ENCODE measurements around the gene FBLIM1.
"Not testable (repeated sequence)": the region's sequence is repeated elsewhere in the genome, so short reads cannot be mapped to it uniquely, and the experiment has no call there.

FBLIM1 gene

DNA sequence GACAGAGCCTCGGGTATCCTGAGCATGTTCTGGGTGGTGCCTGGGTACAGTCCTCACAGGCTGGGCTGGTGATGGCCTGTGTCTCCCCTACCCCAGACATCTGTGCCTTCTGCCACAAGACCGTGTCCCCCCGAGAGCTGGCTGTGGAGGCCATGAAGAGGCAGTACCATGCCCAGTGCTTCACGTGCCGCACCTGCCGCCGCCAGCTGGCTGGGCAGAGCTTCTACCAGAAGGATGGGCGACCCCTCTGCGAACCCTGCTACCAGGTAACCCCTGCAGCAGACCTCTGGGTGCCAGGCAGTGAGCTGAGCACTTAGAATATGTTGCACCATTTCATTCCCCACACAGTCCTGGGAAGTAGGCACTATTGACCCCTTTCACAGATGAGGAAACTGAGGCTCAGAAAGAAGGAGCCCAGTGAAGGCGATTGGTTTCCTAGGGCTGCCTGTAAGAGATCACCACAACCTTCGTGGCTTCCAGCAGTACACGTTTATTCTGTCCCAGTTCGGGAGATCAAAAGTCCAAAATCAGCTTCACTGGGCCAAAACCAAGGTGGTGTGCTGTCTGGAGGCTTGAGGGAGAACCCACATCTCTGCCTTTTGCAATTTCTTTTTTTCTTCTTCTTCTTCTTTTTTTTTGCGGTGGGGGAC, 11.8 kb downstream of the FBLIM1 start:
- DNase-seq: no peak

DNA sequence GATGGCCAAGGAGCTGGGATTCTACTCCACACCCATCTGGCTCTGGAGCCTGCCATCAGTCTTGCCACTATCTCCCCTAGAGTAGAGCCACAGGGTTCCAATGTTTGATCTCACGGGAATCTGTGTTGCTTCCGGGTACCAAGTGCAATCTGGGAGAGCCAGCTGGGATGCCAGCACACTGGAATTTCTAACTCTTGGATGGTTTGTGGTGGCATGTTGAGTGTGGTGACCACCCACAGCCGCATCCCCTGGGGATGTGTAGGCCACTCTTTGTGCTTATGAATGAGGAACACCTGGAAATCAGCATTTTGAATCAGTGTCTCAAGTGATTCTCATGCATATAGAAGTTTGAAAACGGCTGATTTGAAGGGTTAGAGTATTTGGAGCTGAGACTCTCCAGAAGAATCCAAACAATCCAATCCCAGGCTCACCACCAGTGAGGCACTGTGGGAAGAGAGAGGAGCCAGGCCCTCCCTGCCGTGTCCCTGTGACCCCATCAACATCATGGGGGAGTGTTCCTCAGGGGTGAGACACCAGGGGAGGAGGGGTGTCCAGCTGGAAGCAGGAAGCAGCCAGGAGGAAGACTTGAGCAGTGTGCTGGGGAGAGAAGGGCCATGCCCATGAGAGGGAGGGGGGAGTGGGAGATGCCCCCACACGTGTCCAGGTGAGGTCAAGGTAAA, 13.4 kb downstream of the FBLIM1 start:
- DNase-seq: no peak

DNA sequence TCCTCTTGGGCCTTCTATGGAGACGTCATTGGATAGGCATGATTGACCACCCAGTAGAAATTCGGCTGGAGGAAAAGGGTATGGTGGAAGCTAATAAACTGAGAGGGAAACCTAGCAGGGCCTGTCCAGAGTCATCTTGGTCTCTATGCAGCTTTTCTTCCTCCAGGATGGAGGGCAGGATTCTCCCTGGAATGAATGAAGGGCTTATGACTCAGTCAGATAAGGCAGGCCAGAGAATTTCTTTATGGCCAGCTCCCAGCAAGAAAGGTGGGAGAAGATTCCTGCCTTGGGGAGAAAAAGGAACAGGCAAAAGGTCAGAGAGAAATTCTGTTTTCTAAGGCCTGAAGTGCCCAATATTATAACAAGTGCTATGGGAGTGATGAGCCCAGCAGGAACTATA, 17.1 kb downstream of the FBLIM1 start:
- DNase-seq: no peak

DNA sequence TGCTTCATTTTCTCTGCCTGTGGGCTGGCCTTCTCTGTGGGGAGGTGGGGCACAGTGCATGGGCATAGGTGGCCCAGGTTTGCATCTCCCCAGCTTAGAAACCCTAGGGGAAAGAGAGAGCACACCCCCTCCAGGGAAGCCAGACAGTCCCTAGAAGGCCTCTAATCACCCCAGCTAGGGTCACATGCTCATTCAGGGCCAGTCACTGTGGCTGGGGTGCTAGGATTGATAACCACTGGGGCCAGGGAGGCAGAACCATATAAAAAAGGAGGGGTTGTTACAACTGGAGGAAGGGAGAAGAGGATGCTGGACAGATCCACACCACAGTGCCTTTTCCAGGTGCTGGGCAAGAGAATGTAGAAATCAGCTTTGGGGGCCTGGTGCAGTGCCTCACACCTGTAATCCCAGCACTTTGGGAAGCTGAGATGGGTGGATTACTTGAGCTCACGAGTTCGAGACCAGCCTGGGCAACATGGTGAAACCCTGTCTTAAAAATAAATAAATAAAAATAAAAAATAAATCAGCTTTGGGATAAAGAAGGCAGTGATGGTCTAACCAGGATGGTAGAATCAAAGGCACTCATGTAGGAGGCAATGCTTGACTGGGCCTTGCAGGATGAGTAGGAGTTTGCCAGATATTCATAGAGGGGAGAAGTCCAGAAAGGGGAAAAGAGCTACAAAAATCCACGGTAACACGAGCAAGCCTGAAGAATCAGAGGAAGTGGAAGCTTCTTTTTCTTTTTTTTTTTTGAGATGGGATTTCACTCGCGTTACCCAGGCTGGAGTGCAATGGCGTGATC, 19.5 kb downstream of the FBLIM1 start:
- DNase-seq: no peak

DNA sequence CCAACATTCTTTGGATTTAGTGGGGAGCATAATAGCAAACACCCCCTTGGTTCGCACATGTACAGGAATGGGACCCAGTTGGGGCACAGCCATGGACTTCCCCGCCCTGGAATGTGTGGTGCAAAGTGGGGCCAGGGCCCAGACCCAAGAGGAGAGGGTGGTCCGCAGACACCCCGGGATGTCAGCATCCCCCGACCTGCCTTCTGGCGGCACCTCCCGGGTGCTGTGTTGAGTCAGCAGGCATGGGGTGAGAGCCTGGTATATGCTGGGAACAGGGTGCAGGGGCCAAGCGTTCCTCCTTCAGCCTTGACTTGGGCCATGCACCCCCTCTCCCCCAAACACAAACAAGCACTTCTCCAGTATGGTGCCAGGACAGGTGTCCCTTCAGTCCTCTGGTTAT, 27.1 kb downstream of the FBLIM1 start:
- no peak for DNase-seq

DNA sequence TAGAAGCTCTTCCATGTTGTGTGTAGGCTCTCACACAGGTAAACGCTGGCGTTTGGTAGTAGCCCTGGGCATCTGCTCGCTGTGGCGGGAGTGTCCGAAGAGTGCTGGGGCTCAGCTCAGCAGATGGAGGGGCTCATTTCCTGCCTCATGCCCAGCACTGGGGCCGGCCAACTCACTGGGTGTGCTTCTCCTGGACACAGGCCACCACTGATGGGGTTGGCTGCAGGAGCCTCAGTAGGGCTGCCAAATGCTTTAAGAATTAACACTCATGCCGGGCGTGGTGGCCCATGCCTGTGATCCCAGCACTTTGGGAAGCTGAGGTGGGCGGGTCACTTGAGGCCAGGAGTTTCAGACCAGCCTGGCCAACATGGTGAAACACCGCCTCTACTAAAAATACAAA, 28.0 kb downstream of the FBLIM1 start:
- no peak for DNase-seq

DNA sequence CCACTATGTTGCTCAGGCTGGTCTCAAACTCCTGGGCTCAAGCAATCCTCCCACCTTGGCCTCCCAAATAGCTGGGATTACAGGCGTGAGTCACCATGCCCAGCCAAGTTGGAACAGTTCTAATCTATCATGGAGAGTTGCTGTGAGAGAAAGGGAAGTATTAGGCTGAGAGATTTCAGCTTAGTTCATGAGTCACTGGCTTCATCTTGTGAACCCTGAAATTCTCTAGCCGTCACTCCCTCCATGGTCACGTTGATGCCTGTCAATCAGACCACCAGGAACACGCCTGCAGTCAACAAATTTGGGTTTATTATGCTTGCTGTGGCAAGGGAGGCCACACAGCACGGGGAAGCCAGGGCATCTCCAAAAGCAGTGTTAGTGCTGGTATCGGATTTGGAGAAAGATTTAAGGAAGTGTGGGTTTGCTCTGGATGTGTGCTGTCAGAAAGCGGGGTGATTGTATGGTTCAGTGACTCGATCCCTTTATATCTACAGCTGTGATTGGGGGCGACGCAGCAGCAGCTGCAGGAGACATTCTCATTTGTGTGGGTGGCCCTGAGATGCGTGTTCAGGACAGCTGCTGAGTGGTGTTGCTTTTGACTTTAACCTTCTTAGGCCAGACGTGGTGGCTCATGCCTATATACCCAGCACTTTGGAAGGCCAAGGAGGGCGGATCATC, 30.2 kb downstream of the FBLIM1 start:
- no peak for DNase-seq

DNA sequence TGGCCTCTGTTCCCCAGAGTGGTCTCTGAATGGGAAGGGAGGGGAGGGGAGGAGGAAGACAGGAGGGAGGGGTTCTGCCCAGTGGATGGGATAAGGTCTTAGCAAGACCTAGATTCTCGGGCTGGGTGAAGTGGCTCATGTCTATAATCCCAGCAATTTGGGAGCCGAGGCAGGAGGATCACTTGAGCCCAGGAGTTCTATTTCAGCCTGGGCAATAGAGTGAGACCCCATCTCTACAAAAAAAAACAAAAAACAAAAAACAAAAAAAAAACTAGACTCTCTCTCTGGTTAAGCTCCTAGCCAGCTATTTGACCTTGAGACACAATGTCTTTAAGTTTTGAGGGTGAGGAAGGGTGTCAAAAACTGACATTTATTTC, 37.5 kb downstream of the FBLIM1 start:
- no peak for DNase-seq

DNA sequence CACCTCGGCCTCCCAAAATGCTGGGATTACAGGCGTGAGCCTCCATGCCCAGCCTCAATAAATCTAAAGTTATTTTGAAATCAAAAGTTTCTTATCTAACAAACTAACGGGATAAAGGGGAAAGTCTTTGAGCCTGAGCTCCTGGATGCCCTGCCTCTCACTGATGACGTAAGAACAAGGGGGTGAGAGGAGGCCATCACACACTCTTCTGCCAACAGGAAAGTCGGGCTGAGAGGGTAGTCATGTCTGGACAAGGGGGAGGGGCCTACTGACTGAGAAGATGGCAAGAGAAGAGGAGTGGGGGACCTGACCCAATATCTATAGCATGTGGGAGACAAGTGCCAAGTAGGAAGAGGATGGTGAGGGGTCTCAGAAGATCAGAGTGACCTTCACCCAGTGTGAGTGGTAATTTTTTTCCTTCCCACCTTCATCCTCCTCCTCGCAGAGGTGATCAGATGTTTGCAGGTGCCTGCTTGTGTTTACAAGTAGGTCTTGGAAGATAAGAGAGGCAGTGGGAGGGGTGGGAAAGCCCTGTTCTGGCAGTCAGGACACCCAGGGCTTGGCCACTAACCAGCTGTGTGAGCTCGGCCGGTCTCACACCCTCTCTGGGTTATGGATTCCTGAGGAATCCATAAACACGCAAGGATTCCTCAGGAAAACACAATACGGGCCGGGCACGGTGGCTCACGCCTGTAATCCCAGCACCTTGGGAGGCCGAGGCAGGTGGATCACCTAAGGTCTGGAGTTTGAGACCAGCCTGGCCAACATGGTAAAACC, 39.2 kb downstream of the FBLIM1 start:
- DNase-seq: no peak

DNA sequence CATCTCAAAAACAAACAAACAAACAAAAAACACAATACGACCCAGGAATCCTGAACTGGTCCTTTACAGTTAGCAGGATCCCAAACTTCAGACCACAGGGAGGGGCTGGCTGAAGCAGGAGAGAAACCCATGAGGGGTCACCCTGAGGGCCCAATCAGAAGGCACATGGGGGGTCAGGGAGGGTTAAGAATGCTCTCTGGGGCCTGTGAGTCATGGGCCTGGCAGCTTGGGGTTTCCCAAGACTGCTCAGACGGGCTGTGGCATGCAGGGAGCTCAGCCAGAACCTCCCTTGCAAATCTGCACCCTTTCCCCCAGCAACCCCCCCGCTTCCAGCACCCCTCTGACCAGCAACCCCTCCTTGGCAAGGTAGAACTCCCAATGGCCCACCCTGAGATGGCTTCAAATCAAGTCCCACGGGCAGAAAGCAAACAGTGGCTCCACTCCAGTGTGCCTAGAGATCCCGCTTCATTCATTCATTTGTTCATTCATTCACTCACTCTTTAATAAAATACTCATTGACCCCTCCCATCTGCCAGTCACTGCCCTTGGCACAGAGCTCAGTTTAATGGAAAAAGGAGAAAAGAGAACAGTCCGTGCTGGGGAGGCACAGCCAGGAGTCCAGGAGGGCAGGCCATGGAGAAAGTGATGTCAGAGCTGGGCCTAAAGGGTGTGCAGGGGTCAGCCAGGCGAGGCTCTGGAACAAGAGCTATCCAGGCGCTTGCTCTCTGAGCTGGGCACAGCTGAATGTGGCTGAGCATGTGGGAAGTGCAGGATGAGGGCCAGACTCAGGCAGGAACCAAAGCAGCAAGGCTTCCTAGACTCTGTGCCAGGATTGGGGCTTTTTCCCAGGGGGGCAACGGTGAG, 40.6 kb downstream of the FBLIM1 start:
- no peak for DNase-seq

DNA sequence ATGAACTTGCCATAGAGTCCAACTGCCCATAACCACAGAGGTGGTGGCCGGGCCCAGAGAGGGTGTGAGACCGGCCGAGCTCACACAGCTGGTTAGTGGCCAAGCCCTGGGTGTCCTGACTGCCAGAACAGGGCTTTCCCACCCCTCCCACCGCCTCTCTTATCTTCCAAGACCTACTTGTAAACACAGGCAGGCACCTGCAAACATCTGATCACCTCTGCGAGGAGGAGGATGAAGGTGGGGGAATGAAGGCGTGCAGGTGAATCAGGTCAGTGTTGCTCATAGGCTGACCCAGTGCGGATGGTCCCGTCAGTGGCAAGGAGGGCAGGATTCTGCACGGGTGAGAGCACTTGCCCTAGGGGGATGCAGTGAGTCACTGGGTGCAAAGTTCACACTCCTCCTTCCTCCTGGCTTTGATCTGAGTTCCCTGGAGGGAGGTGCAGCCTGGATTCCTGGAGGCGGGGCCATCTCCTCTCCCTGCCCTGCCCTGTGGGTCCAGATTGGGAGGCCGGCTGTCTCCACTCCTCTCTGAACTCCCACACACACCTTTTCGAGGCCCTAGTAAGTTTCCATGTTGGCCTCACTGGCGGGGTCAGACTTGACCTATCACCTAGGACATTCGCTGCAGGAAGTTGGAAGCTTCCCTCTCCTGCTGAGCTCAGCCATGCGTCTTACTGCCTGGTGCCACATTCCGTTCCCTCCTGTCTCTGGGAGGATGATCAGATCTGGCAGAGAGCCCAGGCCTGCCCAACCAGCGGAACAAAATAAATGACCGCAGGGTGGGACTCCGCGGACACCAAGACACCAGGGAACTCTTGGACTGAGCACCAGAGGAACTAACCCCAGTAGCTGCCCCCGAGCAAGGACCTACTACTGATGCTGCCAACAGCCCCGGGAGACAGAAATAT, 41.6 kb downstream of the FBLIM1 start:
- DNase-seq: no peak

DNA sequence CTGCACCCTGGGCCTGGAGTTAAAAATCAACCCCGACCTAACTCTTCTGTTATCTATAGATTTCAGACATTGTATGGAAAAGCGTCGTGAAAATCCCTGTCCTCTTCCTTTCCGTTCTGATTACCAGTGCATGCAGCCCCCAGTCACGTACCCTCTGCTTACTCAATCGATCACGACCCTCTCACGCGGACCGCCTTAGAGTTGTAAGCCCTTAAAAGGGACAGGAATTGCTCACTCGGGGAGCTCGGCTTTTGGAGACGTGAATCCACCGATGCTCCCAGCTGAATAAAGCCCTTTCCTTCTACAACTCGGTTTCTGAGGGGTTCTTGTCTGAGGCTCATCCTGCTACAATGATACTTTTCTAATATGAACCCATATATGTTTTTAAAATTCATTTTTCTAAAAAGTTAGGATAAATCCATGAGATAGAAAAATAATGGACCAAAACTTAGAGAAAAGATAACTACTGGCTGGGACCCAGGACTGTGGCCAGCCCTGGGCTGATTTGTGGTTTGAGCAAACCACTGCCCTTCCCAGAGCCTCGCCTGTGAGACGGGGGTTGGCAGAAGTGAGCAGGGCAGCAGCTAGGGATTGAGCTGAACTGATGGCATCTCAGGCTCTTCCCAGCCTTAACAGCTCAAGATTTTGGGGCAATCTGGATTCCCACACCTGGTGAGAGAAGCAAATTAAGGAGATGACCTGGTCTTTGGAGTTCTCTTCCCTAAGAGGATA, 43.8 kb downstream of the FBLIM1 start:
- DNase-seq: no peak

DNA sequence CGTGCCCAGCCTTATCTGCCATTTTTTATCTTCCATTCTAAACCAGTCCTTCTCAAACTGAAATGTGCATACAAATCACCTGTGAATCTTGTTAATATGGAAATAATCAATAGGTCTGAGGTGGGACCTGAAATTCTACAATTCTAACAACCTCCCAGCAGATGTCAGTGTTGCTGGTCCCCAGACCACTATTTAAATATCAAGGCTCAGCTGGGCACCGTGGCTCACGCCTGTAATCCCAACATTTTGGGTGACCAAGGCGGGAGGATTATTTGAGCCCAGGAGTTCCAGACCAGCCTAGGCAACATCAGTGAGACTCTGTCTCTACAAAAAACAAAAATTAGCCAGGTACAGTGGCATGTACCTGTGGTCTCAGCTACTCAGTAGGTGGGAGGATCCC, 44.8 kb downstream of the FBLIM1 start:
- peak in 1 of 2 experiments; percentile 6 for DNase-seq

DNA sequence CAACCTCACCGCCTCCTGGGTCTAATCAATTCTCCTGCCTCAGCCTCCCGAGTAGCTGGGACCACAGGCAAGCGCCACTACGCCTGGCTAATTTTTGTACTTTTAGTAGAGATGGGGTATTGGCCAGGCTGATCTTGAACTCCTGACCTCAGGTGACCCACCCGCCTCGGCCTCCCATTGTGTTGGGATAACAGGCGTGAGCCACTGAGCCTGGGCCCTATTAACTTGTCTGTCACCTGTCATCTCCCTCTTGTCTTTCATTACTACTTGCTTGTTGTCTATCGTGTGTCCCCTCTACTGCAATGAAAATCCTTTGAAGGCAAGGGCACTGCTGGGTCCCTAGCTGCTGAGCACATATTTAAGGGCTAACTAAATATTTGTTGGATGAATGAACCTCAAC, 45.5 kb downstream of the FBLIM1 start:
- DNase-seq: no peak

DNA sequence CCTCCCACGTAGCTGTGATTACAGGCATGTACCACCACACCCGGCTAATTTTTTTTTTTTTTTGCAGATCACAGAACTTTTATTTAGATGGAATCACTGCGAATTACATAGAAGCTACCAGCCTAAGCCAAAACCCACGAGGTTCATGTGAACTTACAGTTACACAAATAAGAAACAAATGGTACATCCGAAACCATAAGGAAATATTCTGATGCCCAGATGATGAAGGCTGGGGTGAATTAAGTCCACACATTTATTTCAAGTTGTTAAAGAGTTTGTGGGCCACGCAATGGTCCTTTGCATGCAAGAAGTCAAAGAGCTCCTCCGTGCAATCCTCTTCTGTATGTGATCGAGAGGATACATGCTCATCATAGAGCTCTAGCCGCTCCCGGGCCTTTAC, 48.5 kb downstream of the FBLIM1 start:
- no peak for DNase-seq

DNA sequence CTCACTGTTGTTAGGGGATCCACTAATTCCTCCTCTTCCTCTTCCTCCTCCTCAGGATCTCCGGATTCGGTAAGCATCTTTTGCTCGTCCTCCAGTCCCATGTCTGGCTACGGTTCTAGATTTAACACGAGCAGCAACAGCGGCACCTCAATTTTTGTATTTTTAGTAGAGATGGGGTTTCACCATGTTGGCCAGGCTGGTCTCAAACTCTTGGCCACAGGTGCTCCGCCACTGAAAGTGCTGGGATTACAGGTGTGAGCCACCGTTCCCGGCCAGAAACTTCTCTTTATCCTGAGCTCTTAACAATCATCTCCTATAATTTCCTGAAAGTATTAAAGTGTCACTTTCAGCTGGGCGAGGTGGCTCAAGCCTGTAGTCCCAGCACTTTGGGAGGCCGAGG, 49.0 kb downstream of the FBLIM1 start, which contains the start of gene UQCRHL:
UQCRHL (minus strand) TSS at position 101 of the 400 bp plus-strand sequence; CDS start at position 101, 0 bp downstream.
- not testable (repeated sequence) for DNase-seq

DNA sequence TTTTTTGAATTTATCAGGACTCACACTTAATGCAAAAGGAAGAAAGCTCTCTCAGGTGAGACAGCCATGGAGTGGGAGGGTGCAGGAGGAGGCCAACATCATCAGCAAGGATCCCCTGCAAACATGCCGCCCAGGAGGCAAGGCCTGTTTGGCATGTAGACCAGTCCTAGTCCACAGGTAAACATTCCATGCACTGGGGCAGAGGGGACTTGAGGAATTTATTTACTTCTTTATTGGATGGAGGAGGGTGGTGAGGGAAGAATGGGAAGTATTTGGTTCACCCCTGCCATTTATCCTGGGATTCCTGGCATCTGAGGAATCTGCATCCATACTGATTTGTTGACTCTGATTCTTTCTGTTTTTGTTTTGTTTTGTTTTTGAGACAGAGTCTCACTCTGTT, 50.4 kb downstream of the FBLIM1 start:
- no peak for DNase-seq

DNA sequence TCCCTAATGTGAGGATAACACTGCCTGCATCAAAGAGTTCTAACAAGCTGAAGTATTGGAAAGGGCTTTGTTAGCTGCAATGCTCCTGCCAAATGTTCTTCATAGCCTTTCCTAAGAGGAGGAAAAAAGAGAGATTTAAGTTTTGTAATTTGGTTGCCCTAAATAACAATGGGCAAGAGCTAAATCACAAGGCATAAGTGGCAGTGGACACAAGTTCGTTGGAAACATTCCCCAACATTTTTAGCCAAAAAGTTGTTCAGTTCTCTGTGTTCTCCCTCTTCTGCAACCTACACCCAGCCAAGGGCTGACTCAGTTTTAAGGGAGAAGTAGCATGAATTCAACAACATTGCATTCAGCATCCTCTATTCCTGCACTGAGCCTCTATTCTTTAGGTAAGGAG, 51.5 kb downstream of the FBLIM1 start:
- no peak for DNase-seq

DNA sequence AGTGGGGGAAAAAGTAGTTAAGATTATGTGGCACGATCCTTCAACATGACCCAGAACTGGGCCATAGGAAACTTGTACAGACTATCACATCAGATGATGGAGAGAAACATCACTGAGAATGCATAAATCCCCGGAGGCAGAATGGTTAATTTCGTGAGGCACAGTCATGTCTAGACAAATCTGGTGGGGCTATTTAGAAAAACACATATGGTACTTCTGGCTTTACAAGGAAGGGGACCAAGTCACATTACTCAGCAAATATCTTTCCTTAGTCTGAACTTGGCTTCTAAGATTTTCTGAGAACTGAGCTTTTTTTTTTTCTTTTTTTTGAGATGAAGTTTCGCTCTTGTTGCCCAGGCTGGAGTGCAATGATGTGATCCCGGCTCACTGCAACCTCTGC, 58.1 kb downstream of the FBLIM1 start:
- DNase-seq: no peak

DNA sequence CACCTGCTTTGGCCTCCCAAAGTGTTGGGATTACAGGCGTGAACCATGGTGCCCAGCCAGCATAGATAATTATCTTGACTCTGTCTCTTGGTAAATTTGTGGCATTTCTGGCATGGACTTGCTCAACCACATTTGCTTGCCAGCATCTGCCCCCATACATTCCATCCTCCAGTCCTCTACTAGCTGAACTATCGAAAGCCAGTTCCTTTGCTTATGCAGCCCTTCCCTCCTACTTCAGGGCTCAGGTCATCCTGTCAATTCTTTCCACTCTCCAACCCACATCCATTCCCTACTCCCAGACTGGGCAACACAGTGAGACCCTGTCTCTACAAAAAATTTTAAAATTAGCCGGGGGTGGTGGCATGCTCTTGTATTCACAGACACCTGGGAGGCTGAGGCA, 61.9 kb downstream of the FBLIM1 start:
- DNase-seq: no peak
